ENCODE measurements around the gene KIF3B.

Gene KIF3B

DNA sequence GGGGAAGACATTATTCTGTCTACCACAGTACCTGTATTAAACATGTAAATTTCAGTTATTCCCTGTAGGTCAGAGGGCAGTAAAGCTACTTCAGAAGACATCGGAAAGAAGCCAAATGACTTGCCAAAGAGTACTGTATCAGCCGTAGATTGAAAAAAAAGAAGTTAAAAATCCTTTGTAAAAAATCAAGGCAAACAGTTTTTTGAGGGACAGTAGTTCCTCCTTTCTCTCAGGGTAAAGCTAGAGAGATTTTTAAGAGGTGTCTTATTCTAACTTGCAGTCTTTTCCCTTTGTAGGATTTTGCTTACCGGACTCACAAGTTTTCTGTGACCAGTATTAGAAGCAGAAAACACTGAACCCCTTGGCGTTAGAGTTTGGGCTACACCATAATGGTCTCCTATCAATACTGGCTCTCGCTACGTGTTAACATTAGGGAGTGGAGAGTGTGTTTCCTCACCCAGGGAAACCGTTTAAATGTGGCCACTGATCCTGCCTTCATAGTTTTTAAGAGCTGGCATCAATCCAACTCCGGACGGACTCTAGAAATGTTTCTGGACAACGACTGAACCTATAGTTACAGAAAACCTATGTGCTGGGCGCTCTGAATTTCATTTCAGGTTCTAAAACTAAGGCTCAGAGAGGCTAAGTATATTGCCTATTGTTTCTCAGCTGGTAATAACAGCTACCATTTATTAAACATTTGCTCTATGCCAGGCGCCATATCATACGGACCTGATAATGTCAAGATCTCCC, 79.3 kb downstream of the KIF3B start:
- Mint-ChIP-seq H3K4me1 (ENCODE audit: low read depth) (peaks cover 45% of the 10 kb centered on the region), H3K27me3 (no peaks in the 10 kb centered on the region), H3K9me3 (no peaks in the 10 kb centered on the region), H3K4me3 (peak overlapping the region; percentile 99), H3K27ac (peak overlapping the region; percentile 98), H3K36me3 (ENCODE audit: low read depth) (peaks cover 22% of the 10 kb centered on the region)
- intact Hi-C loops (cut with micrococcal nuclease): no loop called here

- no peaks in the 10 kb centered on the region for H3K27me3 Mint-ChIP-seq
- peaks cover 46% of the 10 kb centered on the region for H3K4me1 Mint-ChIP-seq (ENCODE audit: low read depth)
- H3K9me3 Mint-ChIP-seq: no peaks in the 10 kb centered on the region
- intact Hi-C loops (cut with micrococcal nuclease): no loop called here
- H3K27ac Mint-ChIP-seq: peak overlapping the region; percentile 98
- H3K4me3 Mint-ChIP-seq: peak overlapping the region; percentile 99
- H3K36me3 Mint-ChIP-seq (ENCODE audit: low read depth): peaks cover 28% of the 10 kb centered on the region
Measured at GRCh38 chr20:32357375-32357868, 80.0 kb downstream of the KIF3B start.

DNA sequence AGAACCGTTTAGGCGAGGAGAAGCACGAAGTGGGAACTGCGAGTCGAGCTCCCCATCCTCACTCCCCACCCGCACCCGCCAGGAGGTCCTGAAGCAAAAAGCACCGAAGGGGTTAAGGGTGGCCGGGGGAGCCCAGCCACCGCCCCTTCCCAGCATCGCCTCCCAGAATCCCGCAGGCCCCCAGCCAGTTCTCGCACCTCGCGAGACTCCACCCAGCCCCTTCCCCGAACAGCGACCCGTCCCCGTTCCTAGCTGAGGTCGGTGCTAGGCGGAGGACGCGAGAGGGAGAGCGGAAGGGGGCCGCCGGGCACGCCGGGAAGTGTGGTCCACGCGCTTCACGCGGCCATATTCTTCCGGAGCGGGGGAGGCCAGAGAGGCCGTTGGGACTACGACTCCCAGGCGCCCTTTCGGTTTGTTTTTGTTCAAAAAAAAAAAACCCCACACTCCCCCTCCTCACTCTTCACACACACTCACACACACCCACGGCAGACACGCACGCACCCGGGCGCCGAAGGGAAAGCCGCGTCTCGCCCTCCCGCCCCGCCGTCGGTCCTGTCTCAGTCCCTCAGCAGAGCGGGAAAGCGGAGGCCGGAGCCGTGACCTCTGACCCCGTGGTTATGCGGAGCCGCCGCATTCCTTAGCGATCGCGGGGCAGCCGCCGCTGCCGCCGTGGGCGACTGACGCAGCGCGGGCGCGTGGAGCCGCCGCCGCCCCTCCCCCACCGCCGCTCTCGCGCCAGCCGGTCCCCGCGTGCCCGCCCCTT, 80.6 kb downstream of the KIF3B start, which contains the start of gene ASXL1:
Gene ASXL1, plus strand, starts transcription at position 463 of the 763 bp plus-strand sequence. CDS start 445 bp downstream, outside the sequence.
- no peaks in the 10 kb centered on the region for H3K9me3 Mint-ChIP-seq
- intact Hi-C loops (cut with micrococcal nuclease): loop anchor here (2.0 kb wide), 1 partner anchor 151 kb away; the partner anchor contains the start of genes PLAGL2 and POFUT1
- H3K36me3 Mint-ChIP-seq (ENCODE audit: low read depth): peaks cover 28% of the 10 kb centered on the region
- no peaks in the 10 kb centered on the region for H3K27me3 Mint-ChIP-seq
- H3K4me1 Mint-ChIP-seq (ENCODE audit: low read depth): peaks cover 49% of the 10 kb centered on the region
- H3K27ac Mint-ChIP-seq: peak within 1 kb of the TSS; percentile 98
- peak within 1 kb of the TSS; percentile 99 for H3K4me3 Mint-ChIP-seq

DNA sequence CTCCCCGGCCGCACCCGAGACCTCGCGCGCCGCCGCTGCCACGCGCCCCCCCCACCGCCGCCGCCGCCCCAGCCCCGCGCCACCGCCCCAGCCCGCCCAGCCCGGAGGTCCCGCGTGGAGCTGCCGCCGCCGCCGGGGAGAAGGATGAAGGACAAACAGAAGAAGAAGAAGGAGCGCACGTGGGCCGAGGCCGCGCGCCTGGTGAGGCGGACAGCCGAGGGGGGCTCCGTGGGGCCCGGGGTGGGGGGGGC, 81.1 kb downstream of the KIF3B start:
- peaks cover 52% of the 10 kb centered on the region for H3K4me1 Mint-ChIP-seq (ENCODE audit: low read depth)
- H3K27me3 Mint-ChIP-seq: no peaks in the 10 kb centered on the region
- no peaks in the 10 kb centered on the region for H3K9me3 Mint-ChIP-seq
- intact Hi-C loops (cut with micrococcal nuclease): loop anchor here (2.0 kb wide), 1 partner anchor 152 kb away; the partner anchor contains the start of genes PLAGL2 and POFUT1
- peaks cover 28% of the 10 kb centered on the region for H3K36me3 Mint-ChIP-seq (ENCODE audit: low read depth)
- peak overlapping the region; percentile 98 for H3K27ac Mint-ChIP-seq
- peak overlapping the region; percentile 99 for H3K4me3 Mint-ChIP-seq

- Mint-ChIP-seq H3K4me3 (peak overlapping the region; percentile 99), H3K27ac (peak overlapping the region; percentile 82), H3K9me3 (no peaks in the 10 kb centered on the region), H3K27me3 (no peaks in the 10 kb centered on the region), H3K36me3 (ENCODE audit: low read depth) (peaks cover 28% of the 10 kb centered on the region), H3K4me1 (ENCODE audit: low read depth) (peaks cover 54% of the 10 kb centered on the region)
- intact Hi-C loops (cut with micrococcal nuclease): loop anchor here (2.0 kb wide), 1 partner anchor 152 kb away; the partner anchor contains the start of genes PLAGL2 and POFUT1
Measured at GRCh38 chr20:32358883-32359632, 81.6 kb downstream of the KIF3B start.

DNA sequence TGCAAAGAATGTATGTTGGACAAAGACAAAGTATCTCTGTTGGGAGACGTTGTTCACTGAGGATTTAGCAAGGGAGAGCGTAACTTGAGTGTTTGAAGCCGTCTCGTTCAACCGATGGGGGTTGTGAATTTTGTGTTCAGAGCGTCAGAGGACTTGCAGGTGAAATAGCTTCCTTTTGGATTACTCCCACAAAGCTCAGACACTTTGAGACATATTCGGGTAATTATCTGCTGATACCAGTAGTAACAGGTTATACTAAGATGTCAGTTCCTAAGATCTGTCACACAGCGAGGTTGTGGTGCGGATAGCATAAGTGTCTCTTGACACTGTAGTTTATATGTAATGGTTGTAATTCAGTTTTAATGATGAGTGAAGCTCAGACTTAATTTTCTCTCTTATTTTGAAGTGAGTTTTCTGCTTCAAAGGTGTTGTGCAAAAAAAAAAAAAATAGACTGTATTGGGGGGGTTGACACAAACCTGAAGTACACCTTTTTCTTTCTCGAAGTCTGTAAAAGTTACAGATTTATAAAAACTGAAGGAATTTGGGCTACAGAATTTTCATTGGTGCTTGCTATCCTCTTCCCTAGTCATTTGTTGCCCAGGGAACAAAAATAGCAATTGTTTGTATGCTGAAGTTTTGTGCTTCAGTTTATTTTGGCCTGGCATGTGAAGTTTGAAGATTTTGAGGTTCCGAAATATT, 82.3 kb downstream of the KIF3B start:
- Mint-ChIP-seq H3K4me3 (peak overlapping the region; percentile 99), H3K36me3 (ENCODE audit: low read depth) (peaks cover 28% of the 10 kb centered on the region), H3K9me3 (no peaks in the 10 kb centered on the region), H3K4me1 (ENCODE audit: low read depth) (peaks cover 58% of the 10 kb centered on the region), H3K27me3 (no peaks in the 10 kb centered on the region), H3K27ac (peak overlapping the region; percentile 82)
- intact Hi-C loops (cut with micrococcal nuclease): loop anchor here (2.0 kb wide), 1 partner anchor 153 kb away; the partner anchor contains the start of genes PLAGL2 and POFUT1

DNA sequence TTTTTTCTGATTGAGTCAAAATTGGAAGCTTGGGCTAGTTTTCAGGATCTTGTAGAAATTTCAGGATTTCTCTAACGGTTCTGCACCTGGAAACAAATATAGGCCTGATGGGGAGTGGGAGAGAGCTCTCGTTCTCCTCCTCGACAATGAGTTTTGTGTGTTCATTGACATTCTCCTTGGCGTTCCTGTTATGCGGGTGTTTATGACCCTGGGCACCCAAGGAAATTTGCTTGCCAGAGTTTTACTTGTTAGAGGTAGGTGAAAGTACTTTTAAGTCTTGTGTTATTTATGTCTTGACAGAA, 82.8 kb downstream of the KIF3B start:
- Mint-ChIP-seq H3K27me3 (no peaks in the 10 kb centered on the region), H3K9me3 (no peaks in the 10 kb centered on the region), H3K4me1 (ENCODE audit: low read depth) (peaks cover 61% of the 10 kb centered on the region), H3K4me3 (no peak overlapping the region), H3K27ac (no peak overlapping the region), H3K36me3 (ENCODE audit: low read depth) (peaks cover 28% of the 10 kb centered on the region)
- intact Hi-C loops (cut with micrococcal nuclease): no loop called here

- peaks cover 56% of the 10 kb centered on the region for H3K4me1 Mint-ChIP-seq (ENCODE audit: low read depth)
- no peak overlapping the region for H3K4me3 Mint-ChIP-seq
- intact Hi-C loops (cut with micrococcal nuclease): no loop called here
- no peaks in the 10 kb centered on the region for H3K27me3 Mint-ChIP-seq
- H3K36me3 Mint-ChIP-seq (ENCODE audit: low read depth): peaks cover 40% of the 10 kb centered on the region
- H3K9me3 Mint-ChIP-seq: no peaks in the 10 kb centered on the region
- no peak overlapping the region for H3K27ac Mint-ChIP-seq
Measured at GRCh38 chr20:32362901-32363364, 85.5 kb downstream of the KIF3B start.

DNA sequence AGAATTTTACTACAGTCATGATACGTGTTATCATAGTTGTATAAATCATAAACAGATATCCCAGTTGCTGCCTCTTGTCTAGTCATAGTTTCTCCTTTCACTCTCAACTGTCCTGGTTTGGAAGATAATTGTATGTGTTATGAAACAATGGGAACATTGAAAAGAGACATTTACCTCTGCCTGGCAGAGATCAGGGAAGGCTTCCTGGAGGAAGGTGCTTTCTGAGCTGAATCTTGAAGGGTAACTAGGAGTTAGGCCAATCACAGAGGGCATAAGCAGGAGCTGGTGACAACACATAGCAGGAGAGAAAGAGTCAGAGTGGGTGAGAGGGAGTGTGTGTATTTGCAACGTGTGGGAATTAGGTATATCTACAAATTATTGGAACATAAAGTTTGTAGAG, 86.0 kb downstream of the KIF3B start:
- peaks cover 34% of the 10 kb centered on the region for H3K36me3 Mint-ChIP-seq (ENCODE audit: low read depth)
- intact Hi-C loops (cut with micrococcal nuclease): no loop called here
- peak overlapping the region; percentile 2 for H3K27ac Mint-ChIP-seq
- H3K27me3 Mint-ChIP-seq: no peaks in the 10 kb centered on the region
- peaks cover 56% of the 10 kb centered on the region for H3K4me1 Mint-ChIP-seq (ENCODE audit: low read depth)
- no peaks in the 10 kb centered on the region for H3K9me3 Mint-ChIP-seq
- no peak overlapping the region for H3K4me3 Mint-ChIP-seq

DNA sequence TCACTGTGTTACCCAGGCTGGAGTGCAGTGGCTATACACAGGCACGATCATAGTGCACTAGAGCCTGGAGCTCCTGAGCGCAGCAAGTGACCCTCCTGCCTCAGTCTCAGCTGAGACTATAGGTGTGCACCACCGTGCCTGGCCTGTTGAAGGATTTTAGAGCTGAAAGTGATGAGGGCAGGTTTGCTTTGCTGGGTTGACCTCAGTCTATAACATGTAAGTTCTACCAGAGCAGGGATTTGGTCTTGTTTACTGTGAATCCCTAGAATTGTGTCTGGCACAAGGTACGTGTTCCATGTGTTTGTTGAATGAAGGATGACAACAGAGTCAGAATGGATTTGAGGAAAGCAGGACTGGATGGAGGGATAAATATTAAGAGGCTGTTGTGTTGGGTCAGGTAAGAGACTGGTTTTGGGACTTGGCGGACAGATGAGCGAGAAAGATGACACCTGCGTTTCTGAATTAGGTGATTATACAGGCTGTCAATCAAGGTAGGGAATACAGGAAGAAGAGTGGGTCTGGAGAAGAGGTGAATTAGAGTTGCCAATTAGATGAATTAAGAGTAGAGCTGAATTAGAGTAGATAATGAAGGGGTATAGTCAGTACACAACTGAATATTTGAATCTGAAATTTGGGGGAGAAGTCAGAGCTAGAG, 87.2 kb downstream of the KIF3B start:
- Mint-ChIP-seq H3K36me3 (ENCODE audit: low read depth) (peaks cover 28% of the 10 kb centered on the region), H3K27ac (no peak overlapping the region), H3K4me1 (ENCODE audit: low read depth) (peaks cover 50% of the 10 kb centered on the region), H3K9me3 (no peaks in the 10 kb centered on the region), H3K4me3 (no peak overlapping the region), H3K27me3 (no peaks in the 10 kb centered on the region)
- intact Hi-C loops (cut with micrococcal nuclease): no loop called here

DNA sequence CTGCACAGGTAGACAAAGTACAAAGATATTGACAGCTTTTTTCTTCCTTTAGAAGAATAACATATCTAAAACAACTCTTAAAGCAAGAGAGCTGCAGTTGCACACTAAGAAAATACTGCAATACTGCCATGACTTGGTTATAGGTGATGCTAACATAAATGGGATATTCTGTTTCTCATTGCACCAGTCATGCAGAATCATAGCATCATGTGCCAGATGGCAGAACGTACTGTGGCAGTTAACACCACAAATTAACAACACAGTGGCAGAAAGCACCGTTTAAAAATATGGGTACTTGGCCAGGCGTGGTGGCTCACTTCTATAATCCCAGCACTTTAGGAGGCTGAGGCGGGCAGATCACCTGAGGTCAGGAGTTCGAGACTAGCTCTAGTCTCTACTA, 88.1 kb downstream of the KIF3B start:
- Mint-ChIP-seq H3K27ac (no peak overlapping the region), H3K9me3 (no peaks in the 10 kb centered on the region), H3K4me1 (ENCODE audit: low read depth) (peaks cover 41% of the 10 kb centered on the region), H3K4me3 (no peak overlapping the region), H3K27me3 (no peaks in the 10 kb centered on the region), H3K36me3 (ENCODE audit: low read depth) (peaks cover 32% of the 10 kb centered on the region)
- intact Hi-C loops (cut with micrococcal nuclease): no loop called here

DNA sequence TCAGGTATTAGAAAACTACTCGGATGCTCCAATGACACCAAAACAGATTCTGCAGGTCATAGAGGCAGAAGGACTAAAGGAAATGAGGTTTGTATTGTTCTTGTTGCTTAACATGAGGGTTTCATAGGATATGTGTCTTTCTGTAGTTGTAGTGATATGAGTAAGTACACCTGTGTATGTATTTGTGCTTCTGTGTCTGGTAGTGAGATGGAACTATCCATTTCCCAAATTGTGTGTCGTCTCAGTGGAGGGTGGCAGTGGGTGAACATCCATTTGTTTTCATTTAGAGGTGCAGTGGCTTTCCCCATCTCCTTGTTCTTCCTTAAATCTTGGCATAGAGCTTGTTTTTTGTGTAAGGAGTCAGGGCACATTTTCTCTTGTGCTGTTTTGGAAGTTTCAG, 88.9 kb downstream of the KIF3B start:
- peaks cover 35% of the 10 kb centered on the region for H3K4me1 Mint-ChIP-seq (ENCODE audit: low read depth)
- no peak overlapping the region for H3K27ac Mint-ChIP-seq
- H3K36me3 Mint-ChIP-seq (ENCODE audit: low read depth): peaks cover 30% of the 10 kb centered on the region
- no peaks in the 10 kb centered on the region for H3K9me3 Mint-ChIP-seq
- no peak overlapping the region for H3K4me3 Mint-ChIP-seq
- intact Hi-C loops (cut with micrococcal nuclease): no loop called here
- H3K27me3 Mint-ChIP-seq: no peaks in the 10 kb centered on the region

DNA sequence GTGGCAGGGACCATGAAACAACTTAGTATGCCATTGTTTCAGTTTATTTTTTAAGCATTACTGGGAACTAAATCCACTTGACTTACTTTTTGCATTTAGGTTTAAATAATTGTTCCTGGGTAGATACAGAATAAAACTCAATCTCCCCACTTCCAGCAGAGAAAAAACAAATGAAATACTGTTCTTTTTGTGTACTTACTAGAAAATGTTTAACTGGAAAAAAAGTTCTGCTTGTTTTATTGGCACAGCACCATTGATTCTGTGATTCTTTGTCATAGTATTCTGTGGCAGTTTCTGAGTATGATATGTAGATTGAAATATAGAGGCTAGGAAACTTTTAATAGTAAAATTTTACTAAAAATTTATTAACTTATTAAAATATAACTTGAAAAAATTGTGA, 90.9 kb downstream of the KIF3B start:
- peaks cover 35% of the 10 kb centered on the region for H3K36me3 Mint-ChIP-seq (ENCODE audit: low read depth)
- no peak overlapping the region for H3K4me3 Mint-ChIP-seq
- no peaks in the 10 kb centered on the region for H3K9me3 Mint-ChIP-seq
- peaks cover 20% of the 10 kb centered on the region for H3K4me1 Mint-ChIP-seq (ENCODE audit: low read depth)
- no peaks in the 10 kb centered on the region for H3K27me3 Mint-ChIP-seq
- H3K27ac Mint-ChIP-seq: no peak overlapping the region
- intact Hi-C loops (cut with micrococcal nuclease): no loop called here

Data from dendritic cell treated with granulocyte-macrophage colony-stimulating factor and Interleukin-4, amounts not matched to agents 40 ng/mL and 50 ng/mL, for 4 days (primary cell).